Measurements from ENCODE around the gene LRRN4CL. TPM values are rescaled to one million over a fixed set of nuclear protein-coding genes. Genes with fewer than 3 reads are reported as not detected.
A peak's percentile ranks its signal among the peaks of the same experiment; 100 is the strongest.
"Not testable (repeated sequence)": the region's sequence is repeated elsewhere in the genome, so short reads cannot be mapped to it uniquely, and the experiment has no call there.

LRRN4CL gene
- polyA plus RNA-seq, 4 donors = 0.91 to 1.5 (median 1.1) TPM

DNA sequence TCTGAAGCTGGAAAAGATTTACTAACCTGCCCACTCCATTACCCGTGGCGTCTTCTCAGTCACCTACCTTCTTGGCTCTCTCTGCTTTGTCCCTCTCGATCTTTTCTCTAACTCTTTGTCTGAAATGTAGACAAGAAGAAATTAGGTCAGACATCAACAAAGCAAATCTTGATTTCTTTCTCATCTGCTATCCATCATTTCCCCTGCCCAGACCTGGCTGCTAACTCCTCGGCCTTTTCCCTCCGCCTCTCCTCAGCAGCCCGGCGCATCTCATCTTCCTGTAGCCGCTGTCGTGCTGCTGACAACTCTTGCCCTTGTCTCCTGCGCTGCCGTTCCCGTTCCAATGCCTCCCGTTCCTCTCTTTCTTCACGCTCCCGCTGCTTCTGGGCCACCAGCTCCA is 11.6 kb downstream of the LRRN4CL start:
- no peak for DNase-seq (ENCODE audit: low read depth in 4 of 4, low spot score in 3 of 4)

DNA sequence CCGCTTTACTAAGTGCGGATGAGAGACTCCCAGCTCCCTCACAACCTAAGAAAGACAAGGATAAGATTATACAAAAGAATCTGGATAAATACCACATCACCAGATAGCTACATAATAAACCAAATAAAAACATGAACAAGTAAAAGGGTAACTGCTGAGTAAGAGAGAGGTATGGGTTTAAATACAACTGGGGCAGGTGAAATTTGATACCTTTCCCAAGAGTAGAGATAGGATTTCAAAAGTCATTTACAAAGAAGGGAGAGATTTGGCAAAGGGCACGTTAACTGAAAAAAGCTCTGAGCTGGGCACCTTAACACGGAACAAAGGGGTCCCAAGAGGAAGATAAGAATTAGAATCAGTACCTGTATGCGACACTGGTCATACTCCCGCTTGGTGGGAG is 12.2 kb downstream of the LRRN4CL start:
- DNase-seq (ENCODE audit: low read depth in 4 of 4, low spot score in 3 of 4) = no peak

DNA sequence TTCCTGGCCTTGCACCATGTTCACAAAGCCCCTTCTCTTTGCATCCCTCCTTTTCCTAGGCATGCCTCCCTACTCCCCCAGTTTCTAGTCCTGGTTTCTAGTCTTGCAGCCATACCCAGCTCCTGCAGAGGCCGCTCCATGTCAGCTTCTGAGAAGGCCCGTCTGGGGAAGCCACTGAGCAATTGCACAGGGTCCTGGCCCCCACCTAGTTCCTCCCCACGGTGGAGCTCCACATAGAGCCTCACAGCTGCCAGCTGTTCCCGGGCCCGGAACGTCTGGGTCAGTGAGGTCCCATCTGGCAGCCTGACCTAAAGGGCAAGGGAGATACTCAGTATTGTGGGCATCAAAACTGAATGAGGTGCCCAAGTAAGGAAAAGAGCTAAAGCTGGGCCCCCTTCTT is 12.6 kb downstream of the LRRN4CL start:
- no peak for DNase-seq (ENCODE audit: low read depth in 4 of 4, low spot score in 3 of 4)

DNA sequence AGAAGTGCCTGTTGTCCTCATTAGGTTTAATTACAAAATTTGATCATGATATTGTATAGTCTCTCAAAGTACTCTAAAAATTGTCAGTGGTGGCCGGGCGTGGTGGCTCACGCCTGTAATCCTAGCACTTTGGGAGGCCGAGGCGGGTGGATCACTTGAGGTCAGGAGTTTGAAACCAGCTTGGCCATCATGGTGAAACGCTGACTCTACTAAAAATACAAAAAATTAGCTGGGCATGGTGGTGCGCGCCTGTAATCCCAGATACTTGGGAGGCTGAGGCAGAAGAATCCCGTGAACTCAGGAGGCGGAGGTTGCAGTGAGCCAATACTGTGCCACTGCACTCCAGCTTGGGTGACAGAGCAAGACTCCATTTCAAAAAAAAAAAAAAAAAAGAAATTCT is 13.9 kb downstream of the LRRN4CL start:
- not testable (repeated sequence) for DNase-seq (ENCODE audit: low read depth in 4 of 4, low spot score in 3 of 4)

DNA sequence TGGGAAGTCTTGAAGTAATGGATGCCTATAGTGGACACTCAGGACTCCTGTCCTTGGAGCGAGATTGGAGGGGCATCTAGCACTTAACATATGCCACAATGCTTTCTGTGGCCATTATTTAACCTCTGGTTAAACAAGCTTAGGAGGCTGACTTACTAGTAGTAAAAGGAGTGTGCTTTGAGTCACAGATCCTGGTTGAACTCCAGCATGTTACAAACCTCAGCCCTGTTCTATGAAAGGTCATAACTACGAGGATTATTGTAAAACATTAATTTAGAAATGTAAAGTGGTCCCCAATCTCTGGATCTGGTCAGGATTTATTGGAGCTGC is 16.2 kb downstream of the LRRN4CL start:
- DNase-seq (ENCODE audit: low read depth in 4 of 4, low spot score in 3 of 4) = no peak

DNA sequence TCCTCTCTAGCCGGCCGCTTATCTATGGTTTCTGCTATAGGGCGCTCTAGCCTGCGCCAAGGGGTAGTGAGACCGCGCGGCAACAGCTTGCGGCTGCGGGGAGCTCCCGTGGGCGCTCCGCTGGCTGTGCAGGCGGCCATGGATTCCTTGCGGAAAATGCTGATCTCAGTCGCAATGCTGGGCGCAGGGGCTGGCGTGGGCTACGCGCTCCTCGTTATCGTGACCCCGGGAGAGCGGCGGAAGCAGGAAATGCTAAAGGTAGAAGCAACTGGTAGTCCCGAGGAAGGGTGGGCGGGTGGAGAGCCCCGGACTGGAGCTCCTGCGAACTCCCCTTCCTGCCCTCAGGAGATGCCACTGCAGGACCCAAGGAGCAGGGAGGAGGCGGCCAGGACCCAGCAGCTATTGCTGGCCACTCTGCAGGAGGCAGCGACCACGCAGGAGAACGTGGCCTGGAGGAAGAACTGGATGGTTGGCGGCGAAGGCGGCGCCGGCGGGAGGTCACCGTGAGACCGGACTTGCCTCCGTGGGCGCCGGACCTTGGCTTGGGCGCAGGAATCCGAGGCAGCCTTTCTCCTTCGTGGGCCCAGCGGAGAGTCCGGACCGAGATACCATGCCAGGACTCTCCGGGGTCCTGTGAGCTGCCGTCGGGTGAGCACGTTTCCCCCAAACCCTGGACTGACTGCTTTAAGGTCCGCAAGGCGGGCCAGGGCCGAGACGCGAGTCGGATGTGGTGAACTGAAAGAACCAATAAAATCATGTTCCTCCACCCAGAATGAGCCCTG is 17.5 kb downstream of the LRRN4CL start, which contains the start of the genes LBHD1 and UQCC3:
Gene LBHD1, minus strand, starts transcription at position 660 of the 782 bp plus-strand sequence. CDS start 2,236 bp downstream, outside the sequence.
Gene UQCC3, plus strand, starts transcription at position 66 of the 782 bp plus-strand sequence. Its CDS starts 73 bp downstream, at position 139.
- DNase-seq (ENCODE audit: low read depth in 4 of 4, low spot score in 3 of 4) = peak; percentile 72 to 80 (median 74)

DNA sequence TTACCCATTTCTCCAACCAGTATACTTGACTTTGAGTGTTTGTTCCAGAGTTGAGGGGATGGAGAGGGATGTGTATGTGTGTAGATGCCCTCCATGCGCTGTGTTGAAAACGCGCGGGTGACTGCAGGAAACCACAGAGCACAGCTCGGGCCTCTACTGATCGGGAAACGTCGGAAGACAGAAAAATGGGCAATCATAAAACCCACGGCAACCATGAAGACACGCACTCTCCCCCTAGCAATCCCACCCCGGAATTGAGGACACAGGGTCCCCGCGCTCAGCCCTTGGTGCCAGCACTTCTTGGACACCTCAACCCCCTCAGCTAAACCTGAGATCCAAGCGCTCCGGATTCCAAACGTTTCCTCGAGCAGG is 18.1 kb downstream of the LRRN4CL start:
- no peak for DNase-seq (ENCODE audit: low read depth in 4 of 4, low spot score in 3 of 4)

DNA sequence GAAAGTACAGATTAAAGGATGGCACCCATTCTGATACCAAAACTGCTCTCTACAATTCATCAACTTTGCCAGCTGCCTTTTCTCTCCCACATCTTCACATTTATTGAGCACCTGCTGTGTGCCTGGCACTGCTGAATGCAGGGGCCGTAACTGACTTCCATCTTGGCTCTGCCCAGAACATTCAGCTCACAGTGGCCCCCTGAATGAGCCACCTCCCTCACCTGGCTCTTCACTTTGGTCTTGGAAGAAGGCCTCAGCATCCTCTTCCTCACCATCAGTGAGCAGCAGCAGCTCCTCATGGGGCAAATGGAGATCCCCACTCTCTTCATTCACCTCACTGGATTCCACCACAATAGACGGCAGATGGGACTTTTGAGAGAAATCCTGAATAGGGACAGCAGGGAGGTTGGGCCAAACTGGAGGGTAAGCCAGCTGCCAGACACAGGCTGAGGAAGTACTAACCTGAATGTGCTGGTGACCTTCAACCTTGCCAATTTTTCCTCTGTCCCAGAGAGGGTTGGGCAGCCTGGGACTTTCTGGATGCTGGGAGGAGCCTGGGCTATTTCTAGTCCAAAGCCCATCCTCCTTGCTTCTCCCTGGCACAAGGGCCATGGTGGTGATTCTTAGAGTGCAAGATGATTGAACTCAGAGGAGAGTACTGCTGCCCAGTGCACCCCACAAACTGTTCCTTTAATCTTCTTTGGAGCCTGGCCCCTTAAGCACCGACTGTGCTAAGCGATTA is 19.7 kb downstream of the LRRN4CL start:
- DNase-seq (ENCODE audit: low read depth in 4 of 4, low spot score in 3 of 4) = no peak

DNA sequence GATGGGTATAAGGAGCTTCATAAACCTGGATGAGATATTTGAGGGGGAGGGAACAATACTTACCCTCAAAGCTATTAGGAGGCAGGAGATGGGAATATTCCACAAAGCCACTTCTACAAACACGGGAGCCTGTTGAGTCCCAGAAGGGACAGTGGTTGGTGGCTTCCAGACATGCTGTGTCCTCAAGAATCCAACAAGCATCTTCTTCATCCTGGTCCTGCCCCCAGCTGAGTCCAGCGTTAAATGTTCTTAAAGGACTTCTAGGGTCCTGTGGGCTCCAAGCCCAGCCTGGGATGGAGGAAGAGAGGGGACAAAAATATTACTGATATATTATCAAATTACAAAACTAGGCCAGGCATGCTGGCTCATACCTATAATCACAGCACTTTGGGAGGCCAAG is 21.9 kb downstream of the LRRN4CL start:
- no peak for DNase-seq (ENCODE audit: low read depth in 4 of 4, low spot score in 3 of 4)

DNA sequence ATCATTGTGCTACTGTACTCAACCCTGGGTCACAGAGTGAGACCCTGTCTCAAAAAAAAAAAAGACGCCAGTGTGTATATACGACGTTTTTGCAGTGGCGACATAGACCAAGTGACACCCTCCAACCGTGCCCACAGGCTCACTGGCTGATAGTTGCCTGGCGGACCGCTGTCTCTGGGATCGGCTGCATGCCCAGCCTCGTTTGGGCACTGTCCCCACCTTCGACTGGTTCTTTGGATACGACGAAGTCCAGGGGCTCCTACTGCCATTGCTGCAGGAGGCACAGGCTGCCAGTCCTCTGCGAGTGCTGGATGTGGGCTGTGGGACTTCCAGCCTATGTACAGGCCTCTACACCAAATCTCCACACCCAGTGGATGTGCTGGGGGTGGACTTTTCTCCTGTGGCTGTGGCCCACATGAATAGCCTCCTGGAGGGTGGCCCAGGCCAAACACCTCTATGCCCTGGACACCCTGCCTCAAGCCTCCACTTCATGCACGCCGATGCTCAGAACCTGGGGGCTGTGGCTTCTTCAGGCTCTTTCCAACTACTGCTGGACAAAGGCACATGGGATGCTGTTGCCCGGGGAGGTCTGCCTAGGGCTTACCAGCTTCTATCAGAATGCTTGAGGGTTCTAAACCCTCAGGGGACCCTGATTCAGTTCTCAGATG is 22.9 kb downstream of the LRRN4CL start:
- no peak for DNase-seq (ENCODE audit: low read depth in 4 of 4, low spot score in 3 of 4)

DNA sequence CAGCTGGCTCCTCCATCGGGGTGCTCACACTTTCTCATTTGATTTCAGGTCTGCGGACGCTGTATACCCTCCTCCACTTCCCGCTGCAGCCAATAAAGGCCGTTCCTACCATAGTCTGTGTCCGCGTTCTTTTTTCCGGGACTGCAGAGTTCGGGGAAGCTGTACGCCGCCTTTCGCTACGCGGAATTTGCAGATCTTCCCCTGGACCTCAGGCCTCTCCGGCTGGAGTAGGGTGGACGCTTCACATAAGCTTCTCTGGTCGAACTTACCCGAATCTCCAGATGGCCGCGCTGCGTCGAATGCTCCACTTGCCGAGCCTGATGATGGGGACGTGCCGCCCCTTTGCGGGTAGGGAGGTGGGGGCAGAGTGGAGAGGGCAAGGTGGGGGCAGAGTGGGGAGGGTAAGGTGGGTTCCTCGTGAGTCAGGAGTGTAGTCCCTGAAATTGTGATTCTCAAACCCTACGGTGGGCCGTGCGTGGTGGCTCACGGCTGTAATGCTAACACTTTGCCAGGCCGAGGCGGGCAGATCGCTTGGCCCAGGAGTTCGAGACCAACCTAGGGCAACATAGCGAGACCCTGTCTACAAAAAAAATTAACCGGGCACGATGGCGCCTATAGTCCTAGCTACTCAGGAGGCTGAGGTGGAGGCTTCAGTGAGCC is 23.6 kb downstream of the LRRN4CL start:
- DNase-seq (ENCODE audit: low read depth in 4 of 4, low spot score in 3 of 4) = no peak

DNA sequence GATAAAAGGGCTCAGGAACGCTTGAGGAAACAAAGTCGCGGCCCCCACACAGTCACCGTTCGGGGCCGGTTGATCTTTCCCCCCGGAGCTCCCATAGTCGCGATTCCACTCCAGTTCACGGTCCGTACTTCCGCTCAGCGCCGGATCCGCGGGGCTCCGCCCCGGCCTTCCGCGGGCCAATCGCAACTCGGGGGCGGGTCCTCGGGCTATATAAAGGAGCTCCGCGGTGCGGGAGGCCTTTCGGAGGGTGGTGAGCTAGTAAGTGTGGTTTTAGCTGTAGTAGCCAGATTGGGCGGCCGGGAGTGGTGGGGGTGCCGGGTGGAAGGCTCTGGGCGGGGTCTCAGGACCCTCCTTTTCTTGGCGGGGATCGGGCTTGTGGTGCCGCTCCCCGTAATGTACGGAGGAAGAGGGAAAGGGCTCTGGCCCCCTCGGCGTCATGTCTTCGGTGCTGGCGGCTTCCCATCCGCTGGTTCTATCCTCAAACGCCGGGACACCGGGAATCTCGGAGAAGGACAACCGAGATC is 24.2 kb downstream of the LRRN4CL start, which contains the start of the genes C11orf98 and CSKMT:
Gene C11orf98, minus strand, starts transcription at position 136 of the 524 bp plus-strand sequence. Its CDS starts 41 bp downstream, at position 95.
Gene CSKMT, plus strand, starts transcription at position 238 of the 524 bp plus-strand sequence. CDS start 568 bp downstream, outside the sequence.
- DNase-seq (ENCODE audit: low read depth in 4 of 4, low spot score in 3 of 4) = peak; percentile 91 to 94 (median 94)

DNA sequence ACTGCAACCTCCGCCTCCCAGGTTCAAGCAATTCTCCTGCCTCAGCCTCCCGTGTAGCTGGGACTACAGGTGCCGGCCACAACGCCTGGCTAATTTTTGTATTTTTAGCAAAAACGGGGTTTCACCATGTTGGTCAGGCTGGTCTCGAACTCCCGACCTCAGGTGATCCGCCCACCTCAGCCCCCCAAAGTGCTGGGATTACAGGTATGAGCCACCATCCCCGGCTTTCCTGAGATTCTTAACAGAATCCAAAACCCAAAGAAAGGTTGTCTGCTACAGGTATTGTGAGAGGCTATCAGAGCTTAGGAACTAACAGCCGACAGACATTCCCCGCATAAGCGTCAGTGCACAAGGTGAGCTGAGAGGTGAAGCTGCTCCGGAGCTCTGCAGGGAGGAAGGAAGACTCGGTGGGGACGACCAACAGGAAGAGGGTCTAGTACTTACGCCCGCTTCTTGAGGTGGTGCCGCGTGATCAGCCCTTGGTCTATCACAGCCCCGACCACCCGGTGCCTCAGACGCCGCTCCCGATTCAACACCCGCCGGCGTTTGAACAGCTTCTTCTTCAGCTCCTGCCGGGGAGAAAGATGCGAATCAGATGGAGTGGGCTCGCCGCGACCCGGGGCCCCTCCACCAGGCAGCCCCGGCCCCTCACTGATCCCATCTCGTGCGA is 24.8 kb downstream of the LRRN4CL start:
- DNase-seq (ENCODE audit: low read depth in 4 of 4, low spot score in 3 of 4) = no peak

DNA sequence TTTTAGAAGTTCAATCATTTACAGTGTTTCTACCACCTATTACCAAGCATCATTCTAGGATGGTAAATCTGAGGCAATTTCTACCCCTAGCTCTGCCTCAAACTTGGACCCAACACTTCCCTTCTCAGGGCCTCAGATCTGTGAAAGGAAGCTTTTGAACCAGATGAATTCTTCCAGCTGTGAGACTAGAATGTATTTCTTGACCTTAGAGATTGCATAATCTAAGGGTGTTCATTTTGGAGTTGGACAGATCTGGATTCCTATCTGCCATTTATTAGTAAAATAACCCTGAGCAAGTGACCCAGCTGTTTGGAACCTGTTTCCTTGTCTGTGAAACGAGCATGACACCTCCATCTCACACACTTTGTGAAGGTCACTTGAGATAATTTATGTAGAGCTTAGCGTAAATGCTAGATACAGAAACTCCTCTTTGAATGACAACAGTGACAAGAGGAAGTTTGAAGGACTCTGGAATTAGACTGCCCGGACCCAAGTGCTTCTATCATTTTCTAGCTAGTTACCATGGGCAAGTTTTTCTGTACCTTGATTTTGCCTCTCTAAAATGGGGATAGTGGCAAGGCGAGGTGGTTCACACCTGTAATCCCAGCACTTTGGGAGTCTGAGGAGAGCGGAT is 32.4 kb downstream of the LRRN4CL start:
- DNase-seq (ENCODE audit: low read depth in 4 of 4, low spot score in 3 of 4) = no peak

DNA sequence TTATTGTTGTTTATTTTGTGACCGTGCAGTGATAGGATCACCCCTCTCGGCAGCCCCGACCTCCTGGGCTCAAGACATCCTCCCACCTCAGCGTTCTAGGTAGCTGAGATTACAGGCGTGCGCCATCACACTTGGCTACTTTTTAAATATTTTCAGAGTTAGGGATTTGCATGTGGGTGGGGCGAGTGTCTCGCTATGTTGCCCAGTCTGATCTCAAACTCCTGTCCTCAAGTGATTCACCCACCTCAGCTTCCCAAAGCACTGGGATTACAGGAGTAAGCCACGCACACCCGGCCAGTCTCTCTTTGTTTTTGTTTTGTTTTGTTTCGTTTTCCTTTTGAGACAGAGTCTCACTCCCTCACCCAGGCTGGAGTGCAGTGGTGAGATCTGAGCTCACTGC is 35.0 kb downstream of the LRRN4CL start:
- DNase-seq (ENCODE audit: low read depth in 4 of 4, low spot score in 3 of 4) = no peak

DNA sequence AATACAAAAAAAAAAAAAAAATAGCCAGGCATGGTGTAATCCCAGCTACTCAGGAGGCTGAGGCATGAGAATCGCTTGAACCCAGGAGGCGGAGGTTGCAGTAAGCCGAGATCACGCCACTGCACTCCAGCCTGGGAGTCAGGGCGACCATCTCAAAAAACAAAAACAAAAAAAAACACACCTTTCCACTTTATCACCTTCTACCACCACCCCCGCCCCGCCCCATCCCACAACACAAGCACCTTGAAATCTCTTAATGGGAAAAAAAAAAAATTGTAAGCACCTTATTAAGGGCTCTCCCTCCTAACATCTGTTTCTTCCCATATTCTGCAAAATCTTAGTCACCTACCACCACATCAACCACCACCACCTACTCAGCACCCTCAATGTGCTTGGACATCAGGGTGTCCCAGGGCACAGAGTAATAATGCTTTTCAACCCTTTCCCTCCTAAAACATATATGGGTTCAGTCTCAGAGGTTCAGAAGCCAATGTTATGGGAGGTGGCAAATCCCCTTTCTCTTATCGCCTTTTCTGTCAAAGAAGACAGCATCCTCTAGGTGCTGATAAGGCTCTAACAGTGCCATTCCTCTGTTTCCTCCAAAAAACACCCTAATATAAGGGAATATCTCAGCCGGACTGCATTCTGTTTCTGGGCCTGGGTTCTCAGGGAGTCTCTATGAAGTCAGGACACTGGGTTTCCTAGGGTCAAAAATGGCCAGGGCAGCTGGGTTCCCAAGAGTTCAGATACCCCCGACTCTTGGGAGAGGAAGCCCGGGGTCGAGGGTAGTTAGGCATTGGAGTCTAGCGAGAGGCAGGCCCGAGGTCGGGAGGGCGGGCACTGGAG is 36.9 kb downstream of the LRRN4CL start:
- no peak for DNase-seq (ENCODE audit: low read depth in 4 of 4, low spot score in 3 of 4)

DNA sequence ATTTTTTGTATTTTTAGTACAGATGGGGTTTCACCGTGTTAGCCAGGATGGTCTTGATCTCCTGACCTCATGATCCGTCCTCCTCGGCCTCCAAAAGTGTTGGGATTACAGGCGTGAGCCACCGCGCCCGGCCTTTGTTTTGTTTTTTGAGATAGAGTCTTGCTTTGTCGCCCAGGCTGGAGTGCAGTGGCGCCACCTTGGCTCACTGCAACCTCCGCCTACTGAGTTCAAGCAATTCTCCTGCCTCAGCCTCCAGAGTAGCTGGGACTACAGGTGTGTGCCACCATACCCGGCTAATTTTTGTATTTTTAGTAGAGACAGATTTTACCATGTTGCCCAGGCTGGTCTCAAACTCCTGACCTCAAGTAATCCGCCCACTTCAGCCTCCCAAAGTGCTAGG is 39.0 kb downstream of the LRRN4CL start:
- DNase-seq (ENCODE audit: low read depth in 4 of 4, low spot score in 3 of 4) = not testable (repeated sequence)

DNA sequence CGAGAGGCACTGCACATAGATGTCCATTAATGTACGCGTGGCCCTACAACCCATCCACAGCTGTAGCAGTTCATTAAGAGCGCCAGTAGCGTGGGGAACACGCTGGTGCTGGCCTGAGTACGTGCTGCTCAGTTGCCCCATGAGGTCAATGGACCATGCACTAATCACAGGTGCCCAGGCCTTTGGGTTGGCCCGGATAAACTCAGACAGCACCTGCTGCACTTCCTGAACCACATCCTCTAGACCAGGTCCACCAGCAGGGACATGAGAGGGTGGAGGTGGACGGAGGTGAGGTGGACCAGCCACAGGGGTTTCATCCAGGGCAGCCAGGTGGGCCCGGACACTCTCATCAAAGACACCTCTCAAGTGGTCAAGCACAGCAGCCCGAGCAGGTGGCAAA is 39.8 kb downstream of the LRRN4CL start:
- DNase-seq (ENCODE audit: low read depth in 4 of 4, low spot score in 3 of 4) = no peak
